Superior temporal gyrus (tissue), 1 donor: ENCODE measurements around the gene BOLA2.
"Not testable (repeated sequence)": the region's sequence is repeated elsewhere in the genome, so short reads cannot be mapped to it uniquely, and the experiment has no call there.

Source experiments
- DNase-seq: peaks from one replicate; pipeline ENCODE4 v3.0.0-alpha.2; 2016; ENCODE audit errors: extremely low spot score

Gene BOLA2

DNA sequence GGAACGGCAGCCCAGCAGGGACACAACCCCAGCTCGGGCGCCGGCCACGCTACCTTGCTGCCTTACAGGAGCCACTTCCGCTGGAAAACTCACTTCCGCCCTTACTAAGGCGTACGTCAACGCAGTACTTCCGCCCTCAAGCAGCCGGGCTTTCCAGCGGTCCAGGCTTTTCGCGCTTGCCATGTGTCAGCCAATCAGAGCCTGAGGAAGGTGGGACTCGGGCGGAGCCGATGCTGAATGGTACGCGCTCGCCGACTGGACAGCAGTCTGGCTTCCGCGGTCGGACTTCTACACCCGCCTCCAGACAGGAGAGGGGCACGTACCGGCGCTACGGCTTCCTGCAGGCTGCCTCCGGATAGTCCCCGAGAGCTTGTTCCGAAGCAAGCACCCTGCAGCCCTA lies at the start of gene BOLA2, which contains the start of gene SLX1B:
BOLA2 (minus strand) TSS at position 83 of the 400 bp plus-strand sequence. CDS start 98 bp downstream, outside the sequence.
SLX1B (plus strand) TSS at position 265 of the 400 bp plus-strand sequence.
- not testable (repeated sequence) for DNase-seq

DNA sequence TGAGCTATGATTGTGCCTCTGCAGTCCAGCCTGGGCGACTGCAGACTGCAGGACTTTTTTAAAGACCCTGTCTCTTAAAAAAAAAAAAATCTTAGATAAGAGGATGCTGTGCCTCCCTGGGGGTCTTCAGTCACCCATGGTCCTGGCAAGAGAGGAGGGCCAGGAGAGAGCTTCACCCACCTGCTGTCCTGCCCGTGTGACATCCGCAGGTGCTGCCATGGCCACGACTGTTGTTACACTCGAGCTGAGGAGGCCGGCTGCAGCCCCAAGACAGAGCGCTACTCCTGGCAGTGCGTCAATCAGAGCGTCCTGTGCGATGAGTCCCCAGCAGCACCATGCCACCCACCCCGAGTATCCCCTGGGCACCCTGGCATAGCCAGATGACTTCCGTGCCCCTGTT lies 28.1 kb upstream of the BOLA2 start:
- not testable (repeated sequence) for DNase-seq

DNA sequence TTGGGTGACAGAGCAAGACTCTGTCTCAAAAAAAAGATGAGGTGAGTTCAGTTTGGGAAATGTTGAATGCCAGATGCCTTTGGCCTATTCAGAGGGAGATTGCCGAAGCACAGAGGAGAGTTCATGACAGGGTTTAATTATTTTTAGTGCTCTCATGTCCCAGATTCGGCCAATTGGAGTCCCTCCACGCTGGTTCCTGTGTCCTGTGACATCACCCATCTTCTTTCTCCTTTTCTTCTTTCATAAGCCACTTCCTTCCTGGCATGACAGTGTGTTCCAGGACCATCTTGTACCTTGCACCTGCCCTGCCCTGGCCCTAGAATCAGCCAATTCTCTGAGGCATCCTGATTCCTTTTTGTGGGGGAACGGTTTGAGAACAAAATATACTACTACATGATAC lies 17.9 kb upstream of the BOLA2 start:
- DNase-seq: not testable (repeated sequence)

DNA sequence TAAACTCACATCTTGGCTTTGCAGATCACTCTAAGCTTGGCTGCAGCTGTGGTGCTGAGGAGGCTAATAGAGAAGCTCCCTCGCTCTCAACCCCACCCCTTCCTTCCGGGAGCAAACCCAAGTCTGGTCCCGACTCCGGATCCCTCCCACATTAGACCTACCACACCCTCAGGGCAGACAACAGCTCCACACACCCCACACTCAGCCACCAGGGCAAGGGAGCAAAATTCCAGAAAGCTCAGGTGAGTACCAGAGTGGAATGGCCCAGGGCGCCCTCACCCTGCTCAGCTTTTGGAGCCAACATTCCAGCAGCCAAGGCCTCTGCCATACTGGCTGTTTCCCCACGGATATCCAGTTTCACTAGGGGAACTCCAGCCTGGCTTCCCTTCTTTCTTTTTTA lies 15.5 kb upstream of the BOLA2 start:
- not testable (repeated sequence) for DNase-seq

DNA sequence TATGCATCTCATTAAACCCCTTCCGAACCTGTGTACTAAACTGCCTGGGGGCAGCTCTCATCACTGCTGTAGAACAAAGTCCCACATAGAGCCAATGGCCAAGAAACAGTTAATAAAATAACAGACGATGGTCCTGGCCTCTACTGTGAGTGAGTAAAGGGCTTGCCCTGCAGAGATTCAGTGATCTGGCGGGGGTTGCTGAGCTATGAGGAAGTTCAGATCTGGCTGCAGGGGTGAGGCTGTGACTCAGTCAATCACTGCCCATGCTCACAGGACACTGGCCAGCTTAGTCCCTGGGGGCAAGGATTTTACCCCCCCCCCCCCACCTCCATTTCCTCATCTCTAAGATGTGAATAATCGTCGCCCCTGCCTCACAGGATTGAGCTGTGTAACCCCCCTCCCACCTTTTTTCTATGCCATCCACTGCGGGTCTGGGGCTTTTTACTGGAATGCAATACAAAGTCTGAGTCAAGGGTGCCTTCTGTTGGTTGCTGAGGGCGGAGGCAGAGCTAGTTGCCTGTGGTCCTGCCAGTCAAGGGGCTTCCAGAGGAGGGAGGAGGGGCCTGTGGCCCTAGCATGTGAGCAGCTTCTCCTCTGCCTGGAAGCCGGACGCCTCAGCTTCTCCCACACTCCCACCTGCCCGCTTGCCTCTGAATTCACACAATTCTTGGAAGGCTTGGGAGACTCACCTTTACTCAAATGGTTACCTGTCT lies 13.7 kb upstream of the BOLA2 start:
- DNase-seq: not testable (repeated sequence)

DNA sequence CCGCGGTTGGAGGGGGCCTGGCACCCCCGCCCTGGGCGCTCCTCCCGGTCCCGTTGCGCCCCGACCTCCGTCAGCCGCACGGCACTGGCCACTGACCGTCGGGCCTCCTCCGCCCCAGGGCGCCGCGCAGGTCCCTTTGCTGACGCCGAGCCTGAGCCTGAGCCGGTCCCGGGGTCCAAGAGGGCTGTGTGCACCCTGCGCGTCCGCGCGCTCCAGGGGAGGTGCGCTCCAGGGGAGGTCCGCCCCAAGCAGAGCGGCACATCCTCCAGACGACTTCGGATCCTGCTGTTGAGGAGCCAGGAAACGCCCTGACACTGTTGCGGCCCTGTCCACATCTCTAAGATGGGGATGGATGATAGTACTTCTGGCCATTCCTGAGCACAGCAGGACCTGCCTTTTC lies 12.8 kb upstream of the BOLA2 start:
- not testable (repeated sequence) for DNase-seq

DNA sequence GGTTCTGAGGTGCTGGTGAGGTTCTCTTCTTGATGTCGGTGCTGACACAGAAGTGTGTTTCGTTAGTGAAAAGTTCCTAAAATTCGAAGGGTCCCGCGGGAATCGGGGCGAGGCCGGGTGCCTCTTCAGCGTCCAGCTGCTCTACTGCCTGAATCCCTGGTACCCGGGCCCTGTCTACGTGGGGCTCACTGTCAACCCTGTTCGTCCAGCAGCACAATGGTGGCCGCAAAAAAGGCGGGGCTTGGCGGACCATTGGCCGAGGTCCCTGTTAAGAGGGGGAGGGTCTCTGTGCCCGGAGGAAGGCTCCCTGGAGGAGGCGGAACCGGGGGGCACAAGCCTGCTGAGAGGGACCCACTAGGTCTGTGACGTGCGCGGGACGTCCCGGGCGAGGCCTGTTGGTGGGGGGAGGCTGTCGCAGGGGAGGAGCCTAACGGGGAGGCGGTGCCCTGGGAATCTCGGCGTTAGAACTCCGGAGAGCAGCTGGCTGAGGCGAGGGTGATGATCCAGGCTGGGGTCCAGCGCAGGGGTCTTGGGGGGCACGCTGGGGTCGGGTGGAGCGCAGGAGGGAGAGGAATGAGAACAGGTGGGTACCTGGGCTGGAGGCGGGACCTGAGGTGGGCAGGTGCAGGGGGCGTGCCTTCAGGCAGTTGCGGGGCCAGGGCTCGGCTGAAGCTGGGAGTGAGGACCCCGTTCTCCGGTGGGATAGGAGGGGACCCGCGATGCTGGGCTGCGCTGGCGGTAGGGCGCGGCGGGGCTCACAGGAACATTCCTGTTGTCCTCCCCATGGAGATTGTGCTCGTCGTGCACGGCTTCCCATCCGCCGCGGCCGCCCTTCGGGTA lies 12.1 kb upstream of the BOLA2 start:
- not testable (repeated sequence) for DNase-seq

DNA sequence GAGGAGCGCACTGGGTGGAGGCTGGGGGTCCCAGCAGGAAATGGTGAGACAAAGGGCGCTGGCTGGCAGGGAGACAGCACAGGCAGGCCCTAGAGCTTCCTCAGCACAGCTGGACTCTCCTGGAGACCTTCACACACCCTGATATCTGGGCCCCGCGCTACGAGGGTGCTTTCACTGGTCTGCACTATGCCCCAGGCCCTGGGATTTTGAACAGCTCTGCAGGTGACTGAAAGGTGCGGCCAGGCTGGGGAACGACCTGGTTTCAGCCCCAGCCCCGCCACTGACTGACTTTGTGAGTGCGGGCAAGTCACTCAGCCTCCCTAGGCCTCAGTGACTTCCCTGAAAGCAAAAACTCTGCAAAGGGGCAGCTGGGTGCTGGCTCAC lies 6.5 kb upstream of the BOLA2 start:
- DNase-seq: not testable (repeated sequence)

DNA sequence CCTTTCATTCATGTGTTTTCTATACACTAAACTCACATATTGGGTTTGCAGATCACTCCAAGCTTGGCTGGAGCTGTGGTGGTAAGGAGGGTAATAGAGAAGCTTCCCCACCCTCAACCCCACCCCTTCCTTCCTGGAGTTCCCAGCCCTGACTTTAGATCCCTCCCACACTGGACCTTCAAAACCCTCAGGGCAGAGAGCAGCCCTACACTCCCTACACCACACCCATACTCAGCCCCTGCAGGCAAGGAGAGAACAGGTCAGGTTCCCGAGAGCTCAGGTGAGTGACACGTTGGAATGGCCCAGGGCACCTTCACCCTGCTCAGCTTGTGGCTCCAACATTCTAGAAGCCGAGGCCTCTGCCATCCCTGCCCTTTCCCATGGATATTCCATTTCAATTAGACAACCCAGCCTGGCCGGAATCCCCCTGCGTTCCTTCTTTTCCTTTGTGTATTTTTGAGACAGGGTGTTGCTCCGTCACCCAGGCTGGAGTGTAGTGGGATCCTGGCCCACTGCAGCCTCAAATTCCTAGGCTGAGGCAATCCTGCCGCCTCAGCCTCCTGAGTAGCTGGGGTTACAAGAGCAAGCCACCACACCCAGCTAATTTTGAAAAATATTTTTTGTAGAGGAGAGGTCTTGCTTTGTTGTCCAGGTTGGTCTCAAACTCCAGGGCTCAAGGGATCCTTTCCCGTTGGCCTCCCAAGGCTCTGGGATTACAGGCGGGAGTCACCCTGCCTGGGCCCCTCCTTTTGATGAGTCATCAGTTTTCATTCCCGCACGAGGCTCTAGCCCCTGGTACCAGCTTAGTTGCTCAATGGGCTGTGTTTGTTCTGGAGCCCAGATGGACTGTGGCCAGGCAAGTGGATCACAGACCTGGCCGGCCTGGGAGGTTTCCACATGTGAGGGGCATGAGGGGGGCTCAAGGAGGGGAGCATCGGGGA lies 5.8 kb upstream of the BOLA2 start, which contains the start of gene SULT1A4:
SULT1A4 (plus strand) TSS at position 208 of the 941 bp plus-strand sequence. CDS start 1,473 bp downstream, outside the sequence.
- not testable (repeated sequence) for DNase-seq

DNA sequence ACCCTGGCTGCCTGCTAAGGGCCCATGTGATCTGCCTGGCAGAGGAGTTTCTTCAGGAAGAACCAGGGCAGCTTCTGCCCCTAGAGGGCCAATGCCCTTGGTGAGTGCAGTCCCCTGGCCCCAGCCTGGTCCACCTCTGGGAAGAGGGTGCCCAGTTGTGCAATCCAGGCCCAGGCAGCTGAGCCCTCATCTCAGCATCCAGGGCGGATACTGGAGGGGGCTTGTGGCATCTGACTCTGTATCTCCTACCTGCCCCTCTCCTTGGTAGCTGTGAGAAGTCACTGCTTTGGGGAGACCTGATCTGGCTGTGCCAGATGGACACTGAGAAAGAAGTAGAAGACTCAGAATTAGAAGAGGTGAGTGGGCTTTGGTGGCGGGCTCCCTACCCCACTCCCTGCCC lies 3.5 kb upstream of the BOLA2 start:
- not testable (repeated sequence) for DNase-seq

DNA sequence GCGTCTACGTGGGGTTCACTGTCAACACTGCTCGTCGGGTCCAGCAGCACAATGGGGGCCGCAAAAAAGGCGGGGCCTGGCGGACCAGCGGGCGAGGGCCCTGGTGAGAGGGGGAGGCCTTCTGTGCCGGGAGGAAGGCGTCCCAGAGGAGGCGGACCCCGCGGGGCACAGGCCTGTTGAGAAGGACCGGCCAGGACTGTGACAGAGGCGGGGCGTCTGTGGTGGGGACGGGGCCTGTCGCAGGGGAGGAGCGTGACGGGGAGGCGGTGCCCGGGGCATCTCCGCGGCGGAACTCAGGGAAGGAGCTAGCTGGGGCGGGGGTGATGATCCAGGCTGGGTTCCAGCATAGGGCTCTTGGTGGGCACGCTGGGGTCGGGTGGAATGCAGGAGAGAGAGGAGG lies 677 bp upstream of the BOLA2 start:
- DNase-seq: not testable (repeated sequence)

DNA sequence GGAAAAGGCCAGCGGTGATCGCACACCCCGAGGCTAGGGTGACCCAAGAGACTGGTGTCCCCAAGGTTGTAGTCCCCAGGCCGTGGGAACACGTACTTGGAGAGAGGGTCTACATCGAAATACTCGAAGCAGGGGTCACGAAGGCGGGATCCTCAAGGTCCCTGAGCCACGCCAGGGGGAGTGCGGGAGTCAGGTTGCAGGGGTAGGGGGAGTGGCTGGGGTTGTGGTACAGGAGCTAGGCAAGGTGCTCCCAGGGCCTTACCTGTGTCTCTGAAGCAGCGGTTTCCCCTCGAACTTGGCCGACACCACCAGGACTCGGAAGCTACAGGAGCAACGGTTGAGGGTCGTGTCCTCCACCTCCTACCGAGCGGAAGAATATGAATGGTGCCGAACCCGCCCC lies 397 bp downstream of the BOLA2 start:
- DNase-seq: not testable (repeated sequence)

DNA sequence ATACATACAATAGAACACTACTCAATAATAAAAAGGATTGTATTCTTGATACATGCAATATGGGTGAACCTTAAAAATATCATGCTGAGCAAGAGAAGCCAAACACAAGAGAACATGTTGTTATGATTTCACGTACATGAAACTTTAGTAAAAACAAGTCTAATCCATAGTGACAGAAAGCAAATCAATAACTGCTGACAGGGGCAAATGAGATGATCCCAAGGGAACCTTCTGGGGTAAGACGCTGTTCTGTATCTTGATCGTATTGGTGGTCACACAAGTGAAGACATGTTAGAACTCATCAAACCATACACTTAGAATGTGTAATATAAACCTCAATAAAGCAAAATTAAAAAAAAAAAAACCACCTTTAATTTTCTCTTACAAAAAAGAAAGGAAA lies 28.8 kb downstream of the BOLA2 start:
- not testable (repeated sequence) for DNase-seq

DNA sequence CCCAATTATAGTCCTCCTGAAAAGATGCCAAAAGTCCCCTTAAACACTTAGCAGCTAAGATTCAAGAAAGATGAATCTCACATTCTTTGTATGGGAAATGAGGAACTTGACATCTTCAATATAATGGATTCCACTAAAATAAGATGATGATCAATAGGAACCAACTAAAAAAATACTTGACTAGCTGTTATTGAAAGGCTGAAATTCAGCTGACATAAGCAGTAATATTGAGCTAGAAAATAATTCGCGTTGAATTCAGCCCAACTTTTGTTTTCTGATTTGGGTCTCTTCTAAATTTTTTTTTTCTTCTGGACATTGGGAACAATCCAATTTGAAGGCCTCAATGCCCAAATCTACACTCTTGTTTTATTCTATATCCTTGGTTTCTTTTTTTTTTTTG lies 30.6 kb downstream of the BOLA2 start:
- DNase-seq: not testable (repeated sequence)

DNA sequence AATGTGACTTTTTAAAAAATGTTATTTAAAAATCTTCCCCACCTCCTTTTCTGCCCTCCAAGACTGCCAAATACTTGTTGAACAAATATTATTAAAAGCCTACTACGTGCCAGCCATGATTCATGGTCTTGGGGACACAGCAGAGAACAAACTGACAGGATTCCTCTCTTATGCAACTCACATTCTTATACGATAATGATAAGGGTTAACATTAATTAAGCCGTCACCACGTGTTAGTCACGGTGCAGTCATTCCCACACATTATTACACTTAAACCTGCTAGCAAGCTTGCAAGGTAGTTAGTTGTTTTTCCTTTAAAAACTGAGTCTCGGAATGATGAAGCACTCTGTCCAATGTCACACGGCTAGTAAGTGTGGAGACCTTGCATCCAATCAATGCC lies 48.9 kb downstream of the BOLA2 start:
- not testable (repeated sequence) for DNase-seq
